BLaER1 treated with 17β-estradiol and CSF1 and Interleukin-3, amounts not matched to agents 10 nM and 100 nM (cell line): ENCODE results near the gene PPP6R2.

ENCODE experiments used
- H3K27ac ChIP-seq, 11 experiments: shearing (Covaris generic); formaldehyde crosslinking; 2 replicates each; pipeline ENCODE4 v1.8.1; 2022
- H3K27me3 ChIP-seq, 11 experiments: shearing (Covaris generic); formaldehyde crosslinking; 2 replicates each; pipeline ENCODE4 v1.8.1; 2022
- H3K36me3 ChIP-seq, 11 experiments: shearing (Covaris generic); formaldehyde crosslinking; 2 replicates each; pipeline ENCODE4 v1.8.1; 2022
- H3K4me1 ChIP-seq, 10 experiments: shearing (Covaris generic); formaldehyde crosslinking; 2 replicates each; pipeline ENCODE4 v1.8.1; 2022
- H3K4me2 ChIP-seq, 11 experiments: shearing (Covaris generic); formaldehyde crosslinking; 2 replicates each; pipeline ENCODE4 v1.8.1; 2022
- H3K4me3 ChIP-seq, 10 experiments: shearing (Covaris generic); formaldehyde crosslinking; 2 replicates each; pipeline ENCODE4 v1.8.1; 2022
- H3K9ac ChIP-seq, 11 experiments: shearing (Covaris generic); formaldehyde crosslinking; 2 replicates each; pipeline ENCODE4 v1.8.1; 2022
- H3K9me3 ChIP-seq, 11 experiments: shearing (Covaris generic); formaldehyde crosslinking; replicated peaks in 1 of 11; 2 replicates each; pipeline ENCODE4 v1.8.1; 2022
- H4K20me1 ChIP-seq, 11 experiments: shearing (Covaris generic); formaldehyde crosslinking; 2 replicates each; pipeline ENCODE4 v1.8.1; 2022
- Cebpa-rat ChIP-seq, 11 experiments: shearing (Covaris generic); IDR thresholded peaks; 2 replicates each; pipeline ENCODE4 v1.8.1; 2022

The PPP6R2 gene

DNA sequence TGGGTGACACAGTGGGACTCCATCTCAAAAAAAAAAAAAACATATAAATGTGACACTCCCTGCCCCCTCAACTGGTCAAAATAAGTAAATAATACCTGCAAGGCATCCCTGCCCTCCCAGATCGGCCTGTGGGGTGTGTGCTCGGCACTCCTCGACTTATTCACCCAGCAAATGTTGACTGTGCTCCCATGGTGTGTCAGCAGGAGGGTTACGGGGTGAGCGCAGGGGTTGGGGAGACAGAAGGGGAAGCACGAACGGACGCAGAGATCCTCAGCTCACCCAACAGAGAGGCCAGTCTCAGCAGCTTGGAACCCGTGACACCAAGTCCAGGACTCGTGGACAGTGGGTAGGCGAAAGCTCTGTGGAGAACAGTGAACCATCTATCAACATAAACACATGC lies 136.6 kb downstream of the PPP6R2 start:
- no peak for TF ChIP-seq Cebpa-rat (IDR thresholded peaks at IDR 0.05)
- Histone ChIP-seq H3K4me3 (no peak overlapping the region), H3K9me3 (no peaks in the 10 kb centered on the region; a peak in 3 of 22 replicates), H3K27ac (no peak overlapping the region), H4K20me1 (peaks cover 0 to 26% (median 10%) of the 10 kb centered on the region in 11 experiments; a peak in 12 of 22 replicates), H3K9ac (no peak overlapping the region), H3K4me2 (no peak overlapping the region), H3K36me3 (no peaks in the 10 kb centered on the region), H3K4me1 (peaks cover 40 to 88% (median 79%) of the 10 kb centered on the region in 10 experiments), H3K27me3 (peaks cover 23 to 49% (median 35%) of the 10 kb centered on the region in 11 experiments)

DNA sequence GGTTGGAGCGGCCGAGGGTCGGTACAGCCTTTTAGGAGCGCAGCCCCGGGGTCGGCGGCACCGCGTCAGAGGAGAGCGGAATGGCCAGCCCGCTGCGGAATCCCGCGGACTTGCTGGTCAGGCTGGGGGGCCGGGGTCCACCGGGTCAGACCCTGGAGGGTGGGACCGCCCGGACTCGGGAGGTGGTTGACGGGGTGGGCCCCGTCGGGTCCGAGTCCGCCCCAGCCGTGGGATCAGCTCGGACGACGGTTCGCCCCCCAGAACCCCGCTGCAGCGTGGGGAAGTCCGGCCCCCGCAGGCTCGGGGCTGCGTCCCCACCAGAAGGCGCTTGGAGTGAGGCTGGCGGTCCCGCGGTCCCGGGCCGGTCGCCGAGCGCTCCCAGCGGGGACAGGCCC lies 137.9 kb downstream of the PPP6R2 start:
- Histone ChIP-seq H3K4me1 (peaks cover 35 to 88% (median 80%) of the 10 kb centered on the region in 10 experiments), H3K4me2 (peak overlapping the region; percentile 85 to 99 (median 93)), H3K9ac (peak overlapping the region in 10 of 11 experiments; percentile 12 to 87 (median 75); a peak in 16 of 22 replicates), H4K20me1 (peaks cover 0 to 36% (median 10%) of the 10 kb centered on the region in 11 experiments; a peak in 12 of 22 replicates), H3K27me3 (peaks cover 23 to 49% (median 35%) of the 10 kb centered on the region in 11 experiments), H3K9me3 (no peaks in the 10 kb centered on the region; a peak in 3 of 22 replicates), H3K4me3 (peak overlapping the region; percentile 56 to 73 (median 64); a peak in 19 of 20 replicates), H3K36me3 (no peaks in the 10 kb centered on the region), H3K27ac (peak overlapping the region in 3 of 11 experiments; percentile 28 to 84 (median 72); a peak in 3 of 22 replicates)
- TF ChIP-seq Cebpa-rat (IDR thresholded peaks at IDR 0.05) = no peak

DNA sequence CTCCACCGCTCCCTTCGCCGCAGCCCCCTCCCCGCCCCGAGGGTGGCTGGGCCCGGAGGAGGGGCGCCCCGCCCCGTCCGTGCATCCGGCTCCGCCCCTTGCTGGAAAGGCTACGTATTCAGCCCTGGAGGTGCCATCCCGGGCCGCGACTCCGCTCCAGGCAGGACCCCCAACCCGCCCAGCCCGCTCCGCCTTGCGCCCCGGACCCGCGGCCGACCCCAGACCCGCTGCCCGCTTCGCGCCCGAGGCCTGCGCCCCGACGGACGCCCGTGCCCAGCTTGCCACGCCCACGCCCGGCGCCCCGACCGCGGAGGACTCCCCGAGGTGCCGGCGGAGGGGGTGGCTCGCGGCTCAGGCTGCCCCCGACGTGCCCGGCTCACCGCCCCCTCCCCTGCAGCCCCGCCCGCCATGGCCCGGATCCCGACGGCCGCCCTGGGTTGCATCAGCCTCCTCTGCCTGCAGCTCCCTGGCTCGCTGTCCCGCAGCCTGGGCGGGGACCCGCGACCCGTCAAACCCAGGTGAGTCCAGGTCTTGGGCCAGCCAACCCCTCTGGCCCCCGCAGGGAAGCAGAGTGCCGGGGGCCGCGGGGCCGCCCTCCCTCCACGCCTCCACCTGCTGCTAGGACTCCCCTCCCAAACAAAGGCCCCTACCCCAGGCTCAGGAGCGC lies 138.4 kb downstream of the PPP6R2 start, which contains the start of gene ADM2:
Gene ADM2, plus strand, starts transcription at position 104 of the 667 bp plus-strand sequence. Its CDS starts 305 bp downstream, at position 409.
- peaks cover 0 to 38% (median 10%) of the 10 kb centered on the region in 11 experiments; a peak in 12 of 22 replicates for H4K20me1 ChIP-seq
- H3K9ac ChIP-seq = peak within 1 kb of the TSS; percentile 12 to 87 (median 73)
- no peaks in the 10 kb centered on the region for H3K36me3 ChIP-seq
- peaks cover 23 to 49% (median 35%) of the 10 kb centered on the region in 11 experiments for H3K27me3 ChIP-seq
- H3K9me3 ChIP-seq = no peaks in the 10 kb centered on the region; a peak in 3 of 22 replicates
- H3K4me1 ChIP-seq = peaks cover 33 to 85% (median 77%) of the 10 kb centered on the region in 10 experiments
- H3K27ac ChIP-seq = peak within 1 kb of the TSS; percentile 28 to 84 (median 59); a peak in 19 of 22 replicates
- H3K4me3 ChIP-seq = peak within 1 kb of the TSS; percentile 56 to 73 (median 64)
- TF ChIP-seq Cebpa-rat (IDR thresholded peaks at IDR 0.05) = no peak
- peak within 1 kb of the TSS; percentile 85 to 99 (median 93) for H3K4me2 ChIP-seq

DNA sequence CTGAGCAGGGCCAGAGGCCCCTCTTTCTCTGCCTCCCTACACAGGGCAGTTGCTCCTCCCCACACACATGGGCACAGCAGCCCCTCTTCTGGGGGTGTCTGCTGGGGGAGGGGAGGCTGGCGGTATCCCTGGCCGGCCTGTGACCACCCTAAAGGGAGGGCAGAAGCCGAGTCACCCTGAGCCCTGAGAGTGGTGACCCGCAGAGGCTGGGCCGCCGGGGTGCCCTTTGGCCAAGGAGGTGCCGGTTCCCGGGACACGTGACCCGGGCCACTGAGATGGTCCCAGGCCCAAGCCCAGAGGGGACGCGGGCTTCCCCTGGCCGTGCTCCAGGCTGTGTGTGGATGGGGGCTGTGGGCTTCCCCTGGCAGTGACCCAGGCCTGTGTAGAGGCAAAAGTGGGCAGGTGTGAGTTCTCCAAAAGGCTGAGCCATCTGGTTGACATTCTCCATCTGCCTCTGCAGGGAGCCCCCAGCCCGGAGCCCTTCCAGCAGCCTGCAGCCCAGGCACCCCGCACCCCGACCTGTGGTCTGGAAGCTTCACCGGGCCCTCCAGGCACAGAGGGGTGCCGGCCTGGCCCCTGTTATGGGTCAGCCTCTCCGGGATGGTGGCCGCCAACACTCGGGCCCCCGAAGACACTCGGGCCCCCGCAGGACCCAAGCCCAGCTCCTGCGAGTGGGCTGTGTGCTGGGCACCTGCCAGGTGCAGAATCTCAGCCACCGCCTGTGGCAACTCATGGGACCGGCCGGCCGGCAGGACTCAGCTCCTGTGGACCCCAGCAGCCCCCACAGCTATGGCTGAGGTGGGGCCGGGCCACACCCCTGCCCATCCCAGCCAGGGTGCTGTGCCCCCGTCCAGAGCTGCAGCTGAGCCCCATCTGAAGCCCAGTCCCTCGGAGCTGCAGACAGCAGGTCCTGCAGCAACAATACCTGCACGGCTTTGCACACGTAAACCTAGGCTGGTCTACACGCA lies 139.3 kb downstream of the PPP6R2 start:
- peaks cover 0 to 36% (median 10%) of the 10 kb centered on the region in 11 experiments; a peak in 12 of 22 replicates for H4K20me1 ChIP-seq
- H3K4me1 ChIP-seq = peaks cover 33 to 85% (median 77%) of the 10 kb centered on the region in 10 experiments
- H3K36me3 ChIP-seq = no peaks in the 10 kb centered on the region
- peak overlapping the region; percentile 12 to 87 (median 73) for H3K9ac ChIP-seq
- TF ChIP-seq Cebpa-rat (IDR thresholded peaks at IDR 0.05) = no peak
- peak overlapping the region; percentile 85 to 99 (median 93) for H3K4me2 ChIP-seq
- no peaks in the 10 kb centered on the region; a peak in 3 of 22 replicates for H3K9me3 ChIP-seq
- peaks cover 23 to 49% (median 35%) of the 10 kb centered on the region in 11 experiments for H3K27me3 ChIP-seq
- H3K4me3 ChIP-seq = peak overlapping the region; percentile 56 to 73 (median 64)
- H3K27ac ChIP-seq = peak overlapping the region; percentile 28 to 84 (median 59); a peak in 19 of 22 replicates

DNA sequence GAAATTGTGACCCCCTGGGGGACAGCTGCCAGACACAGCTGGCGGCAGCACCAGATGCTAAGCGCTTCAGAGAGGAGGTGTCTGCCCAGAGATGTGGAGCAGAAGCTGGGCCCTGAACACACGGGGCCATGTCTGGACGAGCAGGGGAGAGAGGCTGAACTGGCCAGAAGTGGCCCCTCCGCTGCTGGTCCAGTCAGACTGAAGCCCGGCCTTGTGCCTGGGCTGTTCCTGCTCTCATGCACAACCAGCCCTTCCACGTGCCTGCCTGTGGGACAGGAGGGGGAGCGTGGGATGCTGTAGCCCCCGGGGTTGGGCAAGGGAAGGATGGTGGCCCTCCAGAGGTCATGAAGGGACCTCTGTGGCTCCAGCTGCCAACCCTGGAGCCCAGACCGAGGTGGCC lies 140.0 kb downstream of the PPP6R2 start:
- peak overlapping the region; percentile 85 to 99 (median 93) for H3K4me2 ChIP-seq
- H3K4me3 ChIP-seq = peak overlapping the region in 2 of 10 experiments; percentile 71 to 72; a peak in 3 of 20 replicates
- H3K27ac ChIP-seq = no peak overlapping the region

DNA sequence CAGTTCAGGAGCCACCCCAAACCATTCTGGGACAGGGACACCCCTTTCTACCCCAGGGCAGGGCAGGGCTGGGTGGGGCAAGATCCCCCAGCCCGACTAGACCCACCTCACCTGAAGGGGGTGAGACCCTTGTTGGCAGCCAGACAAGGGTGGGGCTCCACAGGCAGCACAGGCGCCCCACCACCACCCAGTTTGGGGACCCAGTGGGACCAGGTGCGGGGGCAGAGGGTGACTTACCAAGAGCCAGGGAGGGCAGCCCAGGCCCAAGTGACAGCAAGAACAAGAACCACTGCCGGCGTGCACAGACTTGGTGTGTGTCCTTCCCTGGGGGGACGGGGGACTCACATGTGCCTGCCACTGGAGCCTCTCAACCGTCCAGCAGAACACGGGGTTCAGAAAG lies 140.4 kb downstream of the PPP6R2 start:
- peak overlapping the region in 4 of 11 experiments; percentile 1 to 87 (median 15); a peak in 3 of 22 replicates for H3K9ac ChIP-seq
- no peaks in the 10 kb centered on the region for H3K36me3 ChIP-seq
- no peak overlapping the region for H3K27ac ChIP-seq
- H3K4me3 ChIP-seq = no peak overlapping the region
- peak overlapping the region; percentile 85 to 99 (median 93); a peak in 20 of 22 replicates for H3K4me2 ChIP-seq
- H3K9me3 ChIP-seq = no peaks in the 10 kb centered on the region; a peak in 3 of 22 replicates
- H3K27me3 ChIP-seq = peaks cover 23 to 48% (median 35%) of the 10 kb centered on the region in 11 experiments
- H3K4me1 ChIP-seq = peaks cover 38 to 82% (median 73%) of the 10 kb centered on the region in 10 experiments
- peaks cover 0 to 36% (median 10%) of the 10 kb centered on the region in 11 experiments; a peak in 11 of 22 replicates for H4K20me1 ChIP-seq
- no peak for TF ChIP-seq Cebpa-rat (IDR thresholded peaks at IDR 0.05)

More for the DNA sequence above, 140.0 kb downstream of the PPP6R2 start:
- Histone ChIP-seq H3K27me3 (peaks cover 23 to 49% (median 35%) of the 10 kb centered on the region in 11 experiments), H3K9ac (peak overlapping the region in 6 of 11 experiments; percentile 1 to 87 (median 82); a peak in 7 of 22 replicates), H4K20me1 (peaks cover 0 to 36% (median 10%) of the 10 kb centered on the region in 11 experiments; a peak in 11 of 22 replicates), H3K9me3 (no peaks in the 10 kb centered on the region; a peak in 3 of 22 replicates), H3K36me3 (no peaks in the 10 kb centered on the region), H3K4me1 (peaks cover 38 to 85% (median 77%) of the 10 kb centered on the region in 10 experiments)
- TF ChIP-seq Cebpa-rat (IDR thresholded peaks at IDR 0.05) = no peak

DNA sequence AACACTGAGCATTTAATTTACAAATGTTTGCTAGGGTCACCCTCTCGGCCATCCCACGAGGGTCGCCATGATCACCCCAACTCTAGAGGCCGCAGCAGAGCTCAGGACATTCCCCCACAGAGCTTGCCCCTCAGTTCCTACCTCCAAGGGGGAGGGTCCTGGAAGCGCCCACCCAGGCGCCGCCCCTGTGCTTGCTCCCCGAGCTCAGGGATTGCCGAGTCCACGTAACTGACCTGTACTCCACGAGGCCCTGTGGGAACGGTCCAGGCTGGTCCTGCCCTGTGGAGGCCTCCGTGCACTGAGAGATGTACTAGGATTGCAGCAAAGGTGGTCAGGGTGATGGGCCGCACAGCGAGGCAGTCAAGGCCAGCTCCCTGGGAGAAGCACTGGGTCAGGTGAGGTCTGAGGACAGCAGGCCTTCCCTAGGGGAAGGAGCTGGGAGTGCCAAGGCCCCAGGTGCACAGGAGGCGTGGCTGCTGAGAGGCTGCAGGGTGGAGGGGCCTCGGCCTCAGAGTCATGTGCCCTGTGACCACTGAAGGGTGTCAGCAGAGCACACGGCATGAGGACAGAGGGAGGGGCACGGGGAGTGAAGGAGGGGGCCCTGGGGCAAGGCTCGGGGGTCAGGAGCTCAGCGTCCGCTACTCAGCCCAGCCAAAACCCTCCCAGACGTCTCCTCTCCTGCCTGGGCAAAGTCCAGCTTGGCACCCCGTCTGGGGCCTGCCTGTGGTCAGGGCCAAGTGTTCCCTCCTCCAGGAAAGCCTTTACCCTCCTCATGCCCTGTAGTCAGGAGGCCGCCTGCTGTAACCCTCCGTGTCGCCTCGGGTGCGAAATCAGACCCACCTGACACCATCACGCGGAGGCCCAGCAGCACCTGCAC lies 141.1 kb downstream of the PPP6R2 start:
- H3K27ac ChIP-seq = no peak overlapping the region
- peaks cover 38 to 78% (median 68%) of the 10 kb centered on the region in 10 experiments for H3K4me1 ChIP-seq
- peak overlapping the region in 4 of 11 experiments; percentile 3 to 29 (median 15); a peak in 1 of 22 replicates for H3K9ac ChIP-seq

More for the DNA sequence above, 141.1 kb downstream of the PPP6R2 start:
- TF ChIP-seq Cebpa-rat (IDR thresholded peaks at IDR 0.05) = no peak
- Histone ChIP-seq H3K4me2 (peak overlapping the region; percentile 18 to 99 (median 93); a peak in 19 of 22 replicates), H3K27me3 (peaks cover 23 to 42% (median 35%) of the 10 kb centered on the region in 11 experiments), H3K36me3 (no peaks in the 10 kb centered on the region), H3K4me3 (no peak overlapping the region), H3K9me3 (no peaks in the 10 kb centered on the region; a peak in 3 of 22 replicates), H4K20me1 (peaks cover 0 to 36% (median 10%) of the 10 kb centered on the region in 11 experiments; a peak in 11 of 22 replicates)
